ENCODE results near the gene BICC1. TPM values are rescaled to one million over a fixed set of nuclear protein-coding genes. Genes with fewer than 3 reads are reported as not detected.

The BICC1 gene
- polyA plus RNA-seq, 3 donors = 0.02 to 0.24 (median 0.14) TPM

- no peak overlapping the region for H3K4me3 ChIP-seq (replicated peaks in 1 of 3; ENCODE audit: low read depth in 2 of 3, low read length in 3 of 3)
- H3K4me2 ChIP-seq (replicated peaks; ENCODE audit: extremely low read depth, low read length, poor library complexity, severe bottlenecking) = no peak overlapping the region
- Mint-ChIP-seq H3K4me3 (no peak overlapping the region), H3K9me3 (peaks cover 5 to 19% (median 7%) of the 10 kb centered on the region in 7 donors), H3K27ac (no peak overlapping the region), H3K36me3 (peaks cover 0 to 3% of the 10 kb centered on the region in 2 donors), H3K4me1 (peaks cover 14% of the 10 kb centered on the region), H3K27me3 (ENCODE audit: low read depth in 3 of 3) (no peaks in the 10 kb centered on the region)
- no peak overlapping the region for H3K27ac ChIP-seq (ENCODE audit: low read depth in 1 of 2, low read length in 2 of 2)
- H3K27me3 ChIP-seq (ENCODE audit: control insufficient read depth in 2 of 2, insufficient read depth in 2 of 2, low read length in 2 of 2) = no peaks in the 10 kb centered on the region
- intact Hi-C loops (cut with micrococcal nuclease) = no loop called here
- no peaks in the 10 kb centered on the region for H3K79me2 ChIP-seq (ENCODE audit: insufficient read depth, low read length)
- no CpG with 5 or more reads among the region's 2 CpGs for WGBS (ENCODE audit: insufficient coverage)
- H3K36me3 ChIP-seq (replicated peaks in 1 of 2; ENCODE audit: control insufficient read depth in 1 of 2, insufficient read depth in 2 of 2, low read length in 2 of 2) = no peaks in the 10 kb centered on the region
- no peak for TF ChIP-seq CTCF (IDR thresholded peaks at IDR 0.05)
- no peak overlapping the region for H3K9ac ChIP-seq (ENCODE audit: insufficient read depth, low read length, poor library complexity, severe bottlenecking)
- DNase-seq = no peak
- H3K4me1 ChIP-seq (ENCODE audit: control insufficient read depth in 1 of 2, insufficient read depth in 2 of 2, low read length in 2 of 2) = no peaks in the 10 kb centered on the region
- peaks cover 0 to under 1% of the 10 kb centered on the region in 2 donors for H3K9me3 ChIP-seq (replicated peaks in 1 of 2; ENCODE audit: control insufficient read depth in 1 of 2, insufficient read depth in 1 of 2, low read length in 2 of 2)
- H2AFZ ChIP-seq (ENCODE audit: insufficient read depth, low read depth, low read length, poor library complexity, severe bottlenecking) = no peak overlapping the region
- H4K20me1 ChIP-seq (ENCODE audit: insufficient read depth, low read length) = no peaks in the 10 kb centered on the region
These were observed 55.8 kb downstream of the BICC1 start for GRCh38 chr10:58568428-58568935.

- Histone ChIP-seq H3K4me1 (ENCODE audit: control insufficient read depth in 1 of 2, insufficient read depth in 2 of 2, low read length in 2 of 2) (no peaks in the 10 kb centered on the region), H3K27me3 (ENCODE audit: control insufficient read depth in 2 of 2, insufficient read depth in 2 of 2, low read length in 2 of 2) (no peaks in the 10 kb centered on the region), H3K9me3 (replicated peaks in 1 of 2; ENCODE audit: control insufficient read depth in 1 of 2, insufficient read depth in 1 of 2, low read length in 2 of 2) (no peaks in the 10 kb centered on the region), H3K9ac (ENCODE audit: insufficient read depth, low read length, poor library complexity, severe bottlenecking) (no peak overlapping the region), H3K27ac (ENCODE audit: low read depth in 1 of 2, low read length in 2 of 2) (no peak overlapping the region), H3K4me3 (replicated peaks in 1 of 3; ENCODE audit: low read depth in 2 of 3, low read length in 3 of 3) (no peak overlapping the region), H2AFZ (ENCODE audit: insufficient read depth, low read depth, low read length, poor library complexity, severe bottlenecking) (no peak overlapping the region), H3K36me3 (replicated peaks in 1 of 2; ENCODE audit: control insufficient read depth in 1 of 2, insufficient read depth in 2 of 2, low read length in 2 of 2) (no peaks in the 10 kb centered on the region), H4K20me1 (ENCODE audit: insufficient read depth, low read length) (no peaks in the 10 kb centered on the region), H3K4me2 (replicated peaks; ENCODE audit: extremely low read depth, low read length, poor library complexity, severe bottlenecking) (no peak overlapping the region), H3K79me2 (ENCODE audit: insufficient read depth, low read length) (no peaks in the 10 kb centered on the region)
- DNase-seq = no peak
- H3K36me3 Mint-ChIP-seq = peaks cover 0 to 3% of the 10 kb centered on the region in 2 donors
- TF ChIP-seq CTCF (IDR thresholded peaks at IDR 0.05) = no peak
- intact Hi-C loops (cut with micrococcal nuclease) = no loop called here
- no peaks in the 10 kb centered on the region for H3K27me3 Mint-ChIP-seq (ENCODE audit: low read depth in 3 of 3)
- no peak overlapping the region for H3K4me3 Mint-ChIP-seq
- no peak overlapping the region for H3K27ac Mint-ChIP-seq
- WGBS (ENCODE audit: insufficient coverage) = no CpG with 5 or more reads among the region's 1 CpG
- peaks cover 4 to 19% (median 6%) of the 10 kb centered on the region in 7 donors for H3K9me3 Mint-ChIP-seq
- H3K4me1 Mint-ChIP-seq = peaks cover 23% of the 10 kb centered on the region
These were observed 57.6 kb downstream of the BICC1 start for GRCh38 chr10:58570307-58570723.
